CD4-positive, alpha-beta T cell treated with Interleukin-17A for 1 hour (primary cell): ENCODE measurements around the gene MSRB1.

Experiments used
- DNase-seq: peaks from one replicate; pipeline ENCODE4 v3.0.0-alpha.2; 2020

Gene MSRB1

DNA sequence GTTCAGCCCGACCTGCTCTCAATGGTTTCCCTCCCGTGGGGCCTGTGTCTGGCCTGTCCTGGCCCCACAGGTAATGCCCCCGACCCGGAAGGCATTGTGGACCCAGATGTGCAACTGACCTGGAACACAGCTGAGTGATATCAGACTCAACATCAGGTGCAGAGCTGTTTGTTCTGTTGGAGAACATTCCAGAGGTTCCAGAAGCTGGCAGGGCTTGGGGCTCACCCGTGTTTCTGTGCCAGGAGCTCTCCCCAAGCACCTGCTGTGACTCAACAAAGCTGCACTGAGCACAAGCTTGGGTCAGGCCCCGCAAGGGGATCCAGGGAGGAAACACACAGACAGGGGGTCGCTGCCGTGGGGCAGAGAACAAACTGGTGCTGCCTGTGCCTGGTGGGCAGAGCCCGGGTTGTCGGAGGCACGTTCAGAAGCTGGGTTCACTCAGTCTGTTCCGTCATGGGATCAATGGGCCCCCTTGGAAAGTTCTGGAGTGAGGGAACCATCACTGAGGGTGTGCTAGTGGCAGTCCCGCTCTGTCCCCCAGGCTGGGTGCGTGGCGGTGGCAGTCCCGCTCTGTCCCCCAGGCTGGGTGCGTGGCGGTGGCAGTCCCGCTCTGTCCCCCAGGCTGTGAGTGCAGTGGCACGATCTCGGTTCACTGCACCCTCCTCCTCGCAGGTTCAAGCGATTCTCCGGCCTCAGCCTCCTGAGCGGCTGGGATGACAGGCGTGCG lies 46.9 kb downstream of the MSRB1 start:
- no peak for DNase-seq

DNA sequence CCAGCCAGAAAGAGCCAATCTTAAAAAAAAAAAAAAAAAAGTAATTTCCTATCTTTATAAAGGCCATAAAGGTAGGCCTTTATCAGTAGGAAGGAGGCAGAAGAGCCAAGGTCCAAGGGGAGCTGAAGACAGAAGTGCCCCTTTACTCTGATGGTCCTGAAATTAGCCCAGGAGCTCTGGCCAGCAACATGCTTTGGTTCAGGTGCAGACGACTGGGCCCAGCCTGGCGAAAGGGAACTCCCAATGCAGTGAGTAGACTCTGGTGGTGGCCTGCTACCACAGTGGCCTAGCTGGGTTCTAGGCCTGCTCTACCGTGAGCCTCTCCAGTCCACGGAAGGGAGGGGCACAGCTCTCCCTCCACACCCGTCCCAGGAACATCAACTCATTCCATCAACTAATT lies 47.9 kb downstream of the MSRB1 start:
- no peak for DNase-seq

DNA sequence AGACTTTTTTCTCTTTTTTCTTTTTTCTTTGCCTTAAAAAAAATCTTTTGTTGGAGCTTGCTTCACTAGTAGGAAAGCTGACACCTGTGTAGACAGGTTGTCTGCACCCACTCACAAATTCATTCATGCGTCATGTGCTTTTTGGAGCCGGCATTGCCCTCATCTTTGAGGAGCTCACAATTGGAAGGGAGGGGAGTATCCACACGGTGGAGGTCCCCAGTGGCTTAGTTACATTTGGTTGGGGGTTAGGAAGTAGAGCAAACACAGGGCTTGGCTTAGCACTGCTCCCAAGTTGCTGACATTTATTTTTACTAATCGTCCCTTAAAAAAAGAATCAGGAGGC lies 52.3 kb downstream of the MSRB1 start:
- no peak for DNase-seq

DNA sequence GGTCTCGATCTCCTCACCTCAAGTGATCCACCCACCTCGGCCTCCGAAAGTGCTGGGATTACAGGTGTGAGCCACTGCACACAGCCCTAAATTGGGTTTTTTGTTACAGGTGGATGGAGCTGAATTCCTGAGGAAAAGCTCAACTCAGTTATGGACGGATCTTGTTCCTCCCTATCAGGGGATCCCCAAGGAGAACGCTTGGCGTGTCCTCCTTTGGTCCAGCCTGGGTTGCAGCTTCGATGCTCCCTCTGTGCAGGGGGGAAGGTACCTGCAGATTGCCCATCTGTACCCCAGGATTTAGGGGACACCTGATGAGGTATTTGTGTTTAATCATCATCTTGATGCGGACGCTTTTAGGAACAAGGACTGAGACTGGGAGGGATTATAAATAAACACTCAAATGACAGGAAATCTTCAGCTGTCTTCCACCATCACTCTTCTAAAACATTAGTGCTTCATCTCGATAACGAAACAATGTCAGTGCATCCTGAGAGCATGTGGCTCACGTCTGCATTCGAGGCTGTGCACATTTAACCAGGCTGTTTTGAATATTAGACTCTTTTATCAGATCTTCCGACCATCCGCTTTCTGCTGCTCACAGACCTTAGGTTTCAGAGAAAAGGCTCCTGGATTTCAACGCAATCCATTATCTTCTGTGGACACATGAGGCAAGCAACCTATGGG lies 52.8 kb downstream of the MSRB1 start:
- no peak for DNase-seq
